GM23248 (cell line): ENCODE measurements around the gene RAC2. TPM values are rescaled to one million over a fixed set of nuclear protein-coding genes. Genes with fewer than 3 reads are reported as not detected.
A peak's percentile ranks its signal among the peaks of the same experiment; 100 is the strongest.

ENCODE experiments used
- DNase-seq: peaks from one replicate; pipeline ENCODE4 v3.0.0-alpha.2; 2015
- H2AFZ ChIP-seq: fragments of 200-600 bp; sonication (generic); 2 replicates; pipeline ENCODE4 v1.6.1; 2016; ENCODE audit warnings: antibody characterized with exemption
- H3F3A ChIP-seq: fragments of 200-600 bp; sonication (generic); 2 replicates; pipeline ENCODE4 v1.6.1; 2016; ENCODE audit warnings: mild to moderate bottlenecking, antibody characterized with exemption, mixed run types; ENCODE audit not compliant: insufficient read depth
- H3K27ac ChIP-seq: fragments of 200-600 bp; sonication (generic); 2 replicates; pipeline ENCODE4 v1.5.1; 2016; ENCODE audit warnings: mild to moderate bottlenecking
- H3K27me3 ChIP-seq: fragments of 200-600 bp; sonication (generic); replicated peaks from 2 replicates; pipeline ENCODE4 v1.6.1; 2016; ENCODE audit warnings: mild to moderate bottlenecking; ENCODE audit not compliant: insufficient read depth
- H3K36me3 ChIP-seq: fragments of 200-600 bp; sonication (generic); 2 replicates; pipeline ENCODE4 v1.6.1; 2016; ENCODE audit warnings: low read depth, mild to moderate bottlenecking
- H3K4me1 ChIP-seq: fragments of 200-600 bp; sonication (generic); 2 replicates; pipeline ENCODE4 v1.6.1; 2016; ENCODE audit warnings: mild to moderate bottlenecking; ENCODE audit not compliant: insufficient read depth
- H3K4me2 ChIP-seq: fragments of 200-600 bp; sonication (generic); one replicate; pipeline ENCODE4 v1.6.1; 2016; ENCODE audit warnings: mild to moderate bottlenecking; ENCODE audit not compliant: unreplicated experiment
- H3K4me3 ChIP-seq: fragments of 200-600 bp; sonication (generic); 2 replicates; pipeline ENCODE4 v1.5.1; 2016; ENCODE audit warnings: mild to moderate bottlenecking
- H3K79me2 ChIP-seq: fragments of 200-600 bp; sonication (generic); 2 replicates; pipeline ENCODE4 v1.6.1; 2016; ENCODE audit warnings: mild to moderate bottlenecking; ENCODE audit not compliant: insufficient read depth
- H3K9ac ChIP-seq: fragments of 200-600 bp; sonication (generic); 2 replicates; pipeline ENCODE4 v1.6.1; 2016; ENCODE audit warnings: mild to moderate bottlenecking
- H3K9me2 ChIP-seq: fragments of 200-600 bp; sonication (generic); 2 replicates; pipeline ENCODE4 v1.6.1; 2016; ENCODE audit warnings: mixed run types, mild to moderate bottlenecking, moderate library complexity; ENCODE audit not compliant: insufficient read depth
- H3K9me3 ChIP-seq: fragments of 200-600 bp; sonication (generic); one replicate; pipeline ENCODE4 v1.6.1; 2017; ENCODE audit warnings: low read depth
- H4K20me1 ChIP-seq: fragments of 200-600 bp; sonication (generic); 2 replicates; pipeline ENCODE4 v1.6.0; 2016; ENCODE audit not compliant: insufficient read depth
- EZH2 ChIP-seq: fragments of 200-600 bp; sonication (generic); IDR thresholded peaks from 2 replicates; pipeline ENCODE4 v1.6.1; 2018; ENCODE audit warnings: antibody characterized with exemption, mild to moderate bottlenecking; ENCODE audit not compliant: insufficient read depth, poor library complexity, severe bottlenecking
- EZH2phosphoT487 ChIP-seq: fragments of 200-600 bp; sonication (generic); IDR thresholded peaks from 2 replicates; pipeline ENCODE4 v1.6.1; 2018; ENCODE audit warnings: antibody characterized with exemption, moderate library complexity, mild to moderate bottlenecking, low read depth; ENCODE audit not compliant: insufficient read depth
- WGBS, 2 experiments: methylation state at CpG; one replicate each; pipeline ENCODE4 v1.1.6; 2015 to 2017; ENCODE audit warnings: low lambda C conversion rate in 2 of 2, low coverage in 1 of 2; ENCODE audit errors: missing lambda C conversion rate in 2 of 2; 5-methylcytosine and 5-hydroxymethylcytosine counted together
- in situ Hi-C: fragments of 300-500 bp; cut with MboI; formaldehyde crosslinking; loops from 2 replicates; pipeline ENCODE4 v1.15.0; 2020
- polyA plus RNA-seq: library from polyadenylated mRNA; unstranded; fragments of >200 nt; fragmentation: Nextera tagmentation; extraction: Ambion mirVana; gene quantifications from 2 replicates; pipeline ENCODE4 v1.2.1, GENCODE V29; 2016
- total RNA-seq: library from RNA; depleted of rRNA; stranded (reverse); fragments of >200 nt; shearing (Covaris generic); gene quantifications from 2 replicates; pipeline ENCODE4 v1.2.3, GENCODE V29; 2014

Gene RAC2
- total and polyA plus RNA-seq, 2 experiments from 2014 or later: 34.9 to 35.1 TPM

- Histone ChIP-seq H3K27ac (peak overlapping the region; percentile 79), H3K4me3 (no peak overlapping the region), H3K4me2 (peak overlapping the region; percentile 72), H3K27me3 (no peaks in the 10 kb centered on the region), H3K4me1 (peaks cover 23% of the 10 kb centered on the region), H3F3A (peaks cover 13% of the 10 kb centered on the region; the same call in 1 of the 2 replicates), H3K9me3 (no peaks in the 10 kb centered on the region), H2AFZ (no peak overlapping the region), H4K20me1 (no peaks in the 10 kb centered on the region), H3K9ac (peak overlapping the region; percentile 55), H3K79me2 (no peaks in the 10 kb centered on the region), H3K9me2 (no peaks in the 10 kb centered on the region), H3K36me3 (no peaks in the 10 kb centered on the region)
- in situ Hi-C loops: no loop called here
- peak; percentile 90 for DNase-seq
- 10 to 24% methylated on average over 8 of the region's 8 CpGs for WGBS, 2 experiments
- TF ChIP-seq EZH2 (no peak), EZH2phosphoT487 (no peak)
Measured at GRCh38 chr22:37229805-37230672, 14.0 kb downstream of the RAC2 start.

- Histone ChIP-seq H3F3A (peaks cover 13% of the 10 kb centered on the region; the same call in 1 of the 2 replicates), H3K79me2 (no peaks in the 10 kb centered on the region), H3K36me3 (no peaks in the 10 kb centered on the region), H2AFZ (no peak overlapping the region), H3K4me2 (peak overlapping the region; percentile 72), H3K9ac (peak overlapping the region; percentile 55), H3K27ac (peak overlapping the region; percentile 79), H3K27me3 (no peaks in the 10 kb centered on the region), H4K20me1 (no peaks in the 10 kb centered on the region), H3K4me3 (no peak overlapping the region), H3K9me2 (no peaks in the 10 kb centered on the region), H3K4me1 (peaks cover 23% of the 10 kb centered on the region), H3K9me3 (no peaks in the 10 kb centered on the region)
- TF ChIP-seq EZH2phosphoT487 (no peak), EZH2 (no peak)
- peak; percentile 85 for DNase-seq
- 41 to 42% methylated on average over 5 to 7 of the region's 7 CpGs for WGBS, 2 experiments
- in situ Hi-C loops: no loop called here
Measured at GRCh38 chr22:37229012-37229804, 14.9 kb downstream of the RAC2 start.

GRCh38 chr22:37228106-37229011 lies 15.7 kb downstream of the RAC2 start:
- WGBS, 2 experiments: 67 to 70% methylated on average over 17 to 20 of the region's 20 CpGs
- Histone ChIP-seq H3K9me2 (no peaks in the 10 kb centered on the region), H3K4me1 (peaks cover 23% of the 10 kb centered on the region), H3K9ac (peak overlapping the region; percentile 55; the same call in 1 of the 2 replicates), H3K9me3 (no peaks in the 10 kb centered on the region), H3K79me2 (no peaks in the 10 kb centered on the region), H3F3A (peaks cover 13% of the 10 kb centered on the region; the same call in 1 of the 2 replicates), H2AFZ (no peak overlapping the region), H3K4me3 (no peak overlapping the region), H3K36me3 (no peaks in the 10 kb centered on the region), H3K27me3 (no peaks in the 10 kb centered on the region), H3K27ac (peak overlapping the region; percentile 79), H3K4me2 (peak overlapping the region; percentile 72), H4K20me1 (no peaks in the 10 kb centered on the region)
- TF ChIP-seq EZH2phosphoT487 (no peak), EZH2 (no peak)
- in situ Hi-C loops: no loop called here
- DNase-seq: peak; percentile 53
